Lung (tissue), 12 donors: ENCODE data around the gene SP4. TPM values are rescaled to one million over a fixed set of nuclear protein-coding genes. Genes with fewer than 3 reads are reported as not detected.

Source experiments
- ATAC-seq: fragments of 200-7000 bp; cut with Tn5 transposase; one replicate; pipeline ENCODE4 v1.9.1; 2020; ENCODE audit warnings: moderate number of reproducible peaks; ENCODE audit not compliant: insufficient read depth, low FRiP score
- DNase-seq, 3 donors: peaks; one replicate each; pipeline ENCODE4 v3.0.0-alpha.2; 2013 to 2017
- H3K27ac ChIP-seq, 2 donors: one replicate each; pipeline ENCODE4 v1.5.1; 2013; ENCODE audit warnings: mild to moderate bottlenecking in 2 of 2, moderate library complexity in 2 of 2, control low read depth in 1 of 2, inconsistent platforms in 1 of 2, low read depth in 1 of 2, low read length in 1 of 2
- H3K27me3 ChIP-seq, 3 donors: one replicate each; pipeline ENCODE4 v1.5.1; 2013; ENCODE audit warnings: low read length in 2 of 3; ENCODE audit not compliant: control insufficient read depth in 3 of 3, insufficient read depth in 3 of 3
- H3K36me3 ChIP-seq, 4 donors: one replicate each; pipeline ENCODE4 v1.5.1; 2013; ENCODE audit warnings: low read length in 4 of 4, mild to moderate bottlenecking in 1 of 4, moderate library complexity in 1 of 4; ENCODE audit not compliant: control insufficient read depth in 4 of 4, insufficient read depth in 4 of 4
- H3K4me1 ChIP-seq, 5 donors: one replicate each; pipeline ENCODE4 v1.5.1; 2013; ENCODE audit warnings: low read length in 5 of 5, mild to moderate bottlenecking in 2 of 5, moderate library complexity in 1 of 5; ENCODE audit not compliant: control insufficient read depth in 5 of 5, insufficient read depth in 5 of 5
- H3K4me3 ChIP-seq: one replicate; pipeline ENCODE4 v1.5.1; 2013; ENCODE audit warnings: mild to moderate bottlenecking, control low read depth, moderate library complexity
- H3K9ac ChIP-seq, 2 donors: one replicate each; pipeline ENCODE4 v1.5.1; 2013; ENCODE audit warnings: low read length in 2 of 2, control low read depth in 1 of 2; ENCODE audit not compliant: insufficient read depth in 1 of 2
- H3K9me3 ChIP-seq, 4 donors: one replicate each; pipeline ENCODE4 v1.5.1; 2013; ENCODE audit warnings: low read length in 3 of 4, mild to moderate bottlenecking in 1 of 4, moderate library complexity in 1 of 4; ENCODE audit not compliant: control insufficient read depth in 4 of 4, insufficient read depth in 3 of 4
- CTCF ChIP-seq: IDR thresholded peaks from 2 replicates; pipeline ENCODE4 v1.5.1; 2012; ENCODE audit warnings: mild to moderate bottlenecking; ENCODE audit errors: control extremely low read depth, extremely low read depth
- WGBS, 2 donors: extraction: QIAGEN DNeasy Blood & Tissue Kit; methylation state at CpG; one replicate each; pipeline ENCODE4 v1.1.7; 2013; 5-methylcytosine and 5-hydroxymethylcytosine counted together
- polyA plus RNA-seq, 2 donors: library from polyadenylated mRNA; stranded (reverse); fragments of 200-250 nt; gene quantifications; one replicate each; pipeline ENCODE4 v1.2.1, GENCODE V29; 2013
- total RNA-seq, 2 donors: library from RNA; depleted of rRNA in 1 of 2; stranded (reverse); fragments of >200 nt in 1 of 2; gene quantifications; one replicate each; pipeline ENCODE4 v1.2.1, GENCODE V29; 2014 to 2021
- donor health status: control.
- donor health status: control.
- donor health status: Bipolar disorder and iron deficiency.
- donor health status: healthy.
- donor health status: DM: yes; HTN: yes; CAD: no.

Gene SP4
- total and polyA plus RNA-seq, 4 donors = 1.5 to 16.6 (median 4.1) TPM

GRCh38 chr7:21468969-21469368 lies 41.1 kb downstream of the SP4 start:
- peaks cover 0 to 8% (median 0%) of the 10 kb centered on the region in 5 donors for H3K4me1 ChIP-seq
- H3K9ac ChIP-seq = no peak overlapping the region
- no peak for ATAC-seq
- no peak for DNase-seq
- H3K9me3 ChIP-seq = no peaks in the 10 kb centered on the region
- TF ChIP-seq CTCF = no peak
- no peaks in the 10 kb centered on the region for H3K36me3 ChIP-seq
- H3K27ac ChIP-seq = no peak overlapping the region
- H3K27me3 ChIP-seq = peaks cover 0 to 23% (median 0%) of the 10 kb centered on the region in 3 donors
- no peak overlapping the region for H3K4me3 ChIP-seq

GRCh38 chr7:21469894-21470293 lies 42.0 kb downstream of the SP4 start:
- WGBS, 2 donors = 87 to 91% methylated on average over 3 of the region's 3 CpGs

GRCh38 chr7:21472029-21472428 lies 44.1 kb downstream of the SP4 start:
- Histone ChIP-seq H3K4me3 (no peak overlapping the region), H3K4me1 (peaks cover 0 to 8% (median 0%) of the 10 kb centered on the region in 5 donors), H3K27ac (no peak overlapping the region), H3K9me3 (no peaks in the 10 kb centered on the region), H3K9ac (no peak overlapping the region), H3K36me3 (peaks cover 0 to 1% (median 0%) of the 10 kb centered on the region in 4 donors), H3K27me3 (peaks cover 0 to 23% (median 0%) of the 10 kb centered on the region in 3 donors)
- DNase-seq (no peak), ATAC-seq (no peak)
- WGBS, 2 donors = 94 to 100% methylated on average over 1 of the region's 1 CpG
- TF ChIP-seq CTCF = no peak

More at GRCh38 chr7:21469894-21470293, 42.0 kb downstream of the SP4 start:
- ATAC-seq = no peak
- DNase-seq = no peak
- Histone ChIP-seq H3K9ac (no peak overlapping the region), H3K27ac (no peak overlapping the region), H3K4me1 (peaks cover 0 to 8% (median 0%) of the 10 kb centered on the region in 5 donors), H3K9me3 (no peaks in the 10 kb centered on the region), H3K27me3 (peaks cover 0 to 23% (median 0%) of the 10 kb centered on the region in 3 donors), H3K4me3 (no peak overlapping the region), H3K36me3 (no peaks in the 10 kb centered on the region)
- no peak for TF ChIP-seq CTCF

- Histone ChIP-seq H3K4me3 (no peak overlapping the region), H3K27ac (no peak overlapping the region), H3K4me1 (peaks cover 0 to 6% (median 0%) of the 10 kb centered on the region in 5 donors), H3K27me3 (peaks cover 0 to 16% (median 0%) of the 10 kb centered on the region in 3 donors), H3K9me3 (no peaks in the 10 kb centered on the region), H3K9ac (no peak overlapping the region), H3K36me3 (peaks cover 0 to 4% (median 2%) of the 10 kb centered on the region in 4 donors)
- ATAC-seq (no peak), DNase-seq (no peak)
- no peak for TF ChIP-seq CTCF
- 67 to 82% methylated on average over 2 of the region's 2 CpGs for WGBS, 2 donors
Measured at GRCh38 chr7:21476429-21476828, 48.5 kb downstream of the SP4 start.
